Activated CD8-positive, alpha-beta memory T cell treated with anti-CD3 and anti-CD28 coated beads for 4 hours (primary cell): ENCODE measurements around the gene ASCL3.
"Not testable (repeated sequence)": the region's sequence is repeated elsewhere in the genome, so short reads cannot be mapped to it uniquely, and the experiment has no call there.

ENCODE experiments used
- DNase-seq, 2 donors: peaks; one replicate each; pipeline ENCODE4 v3.0.0-alpha.2; 2020; ENCODE audit warnings: low read depth in 2 of 2

The ASCL3 gene

GRCh38 chr11:8910649-8911026 lies 32.2 kb downstream of the ASCL3 start:
- no peak for DNase-seq

GRCh38 chr11:8908099-8908498 lies 34.7 kb downstream of the ASCL3 start:
- DNase-seq = no peak

GRCh38 chr11:8907116-8907515 lies 35.7 kb downstream of the ASCL3 start:
- DNase-seq = no peak

GRCh38 chr11:8905528-8906165 lies 37.2 kb downstream of the ASCL3 start:
- no peak for DNase-seq

- no peak for DNase-seq
Observed at GRCh38 chr11:8899119-8899753, 43.6 kb downstream of the ASCL3 start.

GRCh38 chr11:8891185-8891584 lies 51.6 kb downstream of the ASCL3 start:
- not testable (repeated sequence) for DNase-seq
